Measurements from ENCODE around the gene DCBLD2. TPM values are rescaled to one million over a fixed set of nuclear protein-coding genes. Genes with fewer than 3 reads are reported as not detected.
A peak's percentile ranks its signal among the peaks of the same experiment; 100 is the strongest.

DCBLD2 gene
- total and polyA plus RNA-seq, 9 of the 15 experiments (the other 6 are each of a cell fraction or from before 2014, with no cell fraction given): 2.7 to 14.6 (median 7.4) TPM

DNA sequence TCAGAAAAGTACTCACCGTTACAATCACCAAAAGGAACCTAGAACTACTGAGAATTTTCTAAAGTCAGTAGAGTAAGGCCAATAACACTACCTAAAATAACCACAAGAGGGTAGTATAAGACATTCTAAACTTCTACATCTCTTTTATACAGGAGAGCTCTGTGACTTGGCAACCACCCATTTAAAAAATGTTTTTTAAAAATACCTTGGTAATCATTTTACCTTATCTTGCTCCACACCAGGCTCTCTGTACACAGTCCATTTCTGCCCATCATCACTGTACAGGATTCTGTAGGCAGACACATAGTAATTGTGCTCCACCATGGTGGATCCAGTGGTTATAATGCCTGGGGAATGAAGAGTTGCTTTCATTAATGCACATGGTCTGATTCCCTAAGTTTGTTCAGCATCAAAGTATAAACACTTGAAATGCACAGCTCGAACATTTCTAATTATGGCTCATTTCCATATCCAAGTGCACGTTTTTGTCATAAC, 83.9 kb downstream of the DCBLD2 start (continued):
- TF ChIP-seq ARID1B (IDR thresholded peaks at IDR 0.05): 0 out of 2 replicates have a peak, but pooled peaks have one; percentile 29
- TF ChIP-seq POU5F1 (IDR thresholded peaks at IDR 0.05; ENCODE audit: borderline replicate concordance, low read depth, low read length, partially characterized antibody): no peak
- TF ChIP-seq SRSF9 (IDR thresholded peaks at IDR 0.05; ENCODE audit: borderline replicate concordance, low read depth, low read length): no peak
- peak; percentile 10; the same call in 1 of the 2 replicates for TF ChIP-seq CBFA2T3 (IDR thresholded peaks at IDR 0.05)
- TF ChIP-seq SMC3 (conservative IDR thresholded peaks at IDR 0.05; ENCODE audit: insufficient read depth, low read depth, low read length): peak; percentile 49
- TF ChIP-seq FIP1L1 (IDR thresholded peaks at IDR 0.05; ENCODE audit: low read depth, low read length, poor library complexity, severe bottlenecking): no peak
- no peak for TF ChIP-seq NFATC3 (IDR thresholded peaks at IDR 0.05)
- TF ChIP-seq, protein P1, sequence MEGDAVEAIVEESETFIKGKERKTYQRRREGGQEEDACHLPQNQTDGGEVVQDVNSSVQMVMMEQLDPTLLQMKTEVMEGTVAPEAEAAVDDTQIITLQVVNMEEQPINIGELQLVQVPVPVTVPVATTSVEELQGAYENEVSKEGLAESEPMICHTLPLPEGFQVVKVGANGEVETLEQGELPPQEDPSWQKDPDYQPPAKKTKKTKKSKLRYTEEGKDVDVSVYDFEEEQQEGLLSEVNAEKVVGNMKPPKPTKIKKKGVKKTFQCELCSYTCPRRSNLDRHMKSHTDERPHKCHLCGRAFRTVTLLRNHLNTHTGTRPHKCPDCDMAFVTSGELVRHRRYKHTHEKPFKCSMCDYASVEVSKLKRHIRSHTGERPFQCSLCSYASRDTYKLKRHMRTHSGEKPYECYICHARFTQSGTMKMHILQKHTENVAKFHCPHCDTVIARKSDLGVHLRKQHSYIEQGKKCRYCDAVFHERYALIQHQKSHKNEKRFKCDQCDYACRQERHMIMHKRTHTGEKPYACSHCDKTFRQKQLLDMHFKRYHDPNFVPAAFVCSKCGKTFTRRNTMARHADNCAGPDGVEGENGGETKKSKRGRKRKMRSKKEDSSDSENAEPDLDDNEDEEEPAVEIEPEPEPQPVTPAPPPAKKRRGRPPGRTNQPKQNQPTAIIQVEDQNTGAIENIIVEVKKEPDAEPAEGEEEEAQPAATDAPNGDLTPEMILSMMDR (IDR thresholded peaks at IDR 0.05 in 2 of 3, conservative IDR thresholded peaks at IDR 0.05 in 1 of 3; ENCODE audit: insufficient read depth in 2 of 3, low read depth in 1 of 3, low read length in 3 of 3): peak; percentile 16 to 59 (median 24); a peak in 4 of 6 replicates
- TF ChIP-seq RAD21 (CRISPR knock-in tag; conservative IDR thresholded peaks at IDR 0.05 in 1 of 2, IDR thresholded peaks at IDR 0.05 in 1 of 2): peak; percentile 74 to 78
- TF ChIP-seq BMI1 (IDR thresholded peaks at IDR 0.05; ENCODE audit: low read length): no peak
- TF ChIP-seq, protein P2, sequence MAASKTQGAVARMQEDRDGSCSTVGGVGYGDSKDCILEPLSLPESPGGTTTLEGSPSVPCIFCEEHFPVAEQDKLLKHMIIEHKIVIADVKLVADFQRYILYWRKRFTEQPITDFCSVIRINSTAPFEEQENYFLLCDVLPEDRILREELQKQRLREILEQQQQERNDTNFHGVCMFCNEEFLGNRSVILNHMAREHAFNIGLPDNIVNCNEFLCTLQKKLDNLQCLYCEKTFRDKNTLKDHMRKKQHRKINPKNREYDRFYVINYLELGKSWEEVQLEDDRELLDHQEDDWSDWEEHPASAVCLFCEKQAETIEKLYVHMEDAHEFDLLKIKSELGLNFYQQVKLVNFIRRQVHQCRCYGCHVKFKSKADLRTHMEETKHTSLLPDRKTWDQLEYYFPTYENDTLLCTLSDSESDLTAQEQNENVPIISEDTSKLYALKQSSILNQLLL (CRISPR knock-in tag; IDR thresholded peaks at IDR 0.05; ENCODE audit: borderline replicate concordance): no peak
- peak; percentile 15; the same call in 1 of the 2 replicates for TF ChIP-seq ZNF316 (IDR thresholded peaks at IDR 0.05)
- TF ChIP-seq, protein P3, sequence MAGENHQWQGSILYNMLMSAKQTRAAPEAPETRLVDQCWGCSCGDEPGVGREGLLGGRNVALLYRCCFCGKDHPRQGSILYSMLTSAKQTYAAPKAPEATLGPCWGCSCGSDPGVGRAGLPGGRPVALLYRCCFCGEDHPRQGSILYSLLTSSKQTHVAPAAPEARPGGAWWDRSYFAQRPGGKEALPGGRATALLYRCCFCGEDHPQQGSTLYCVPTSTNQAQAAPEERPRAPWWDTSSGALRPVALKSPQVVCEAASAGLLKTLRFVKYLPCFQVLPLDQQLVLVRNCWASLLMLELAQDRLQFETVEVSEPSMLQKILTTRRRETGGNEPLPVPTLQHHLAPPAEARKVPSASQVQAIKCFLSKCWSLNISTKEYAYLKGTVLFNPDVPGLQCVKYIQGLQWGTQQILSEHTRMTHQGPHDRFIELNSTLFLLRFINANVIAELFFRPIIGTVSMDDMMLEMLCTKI (IDR thresholded peaks at IDR 0.05; ENCODE audit: partially characterized antibody): no peak
